ENCODE results near the gene XYLT2. TPM values are rescaled to one million over a fixed set of nuclear protein-coding genes. Genes with fewer than 3 reads are reported as not detected.

Gene XYLT2
- total RNA-seq, 4 donors from 2014 or later, result 23.5 to 41.3 (median 34.6) TPM

DNA sequence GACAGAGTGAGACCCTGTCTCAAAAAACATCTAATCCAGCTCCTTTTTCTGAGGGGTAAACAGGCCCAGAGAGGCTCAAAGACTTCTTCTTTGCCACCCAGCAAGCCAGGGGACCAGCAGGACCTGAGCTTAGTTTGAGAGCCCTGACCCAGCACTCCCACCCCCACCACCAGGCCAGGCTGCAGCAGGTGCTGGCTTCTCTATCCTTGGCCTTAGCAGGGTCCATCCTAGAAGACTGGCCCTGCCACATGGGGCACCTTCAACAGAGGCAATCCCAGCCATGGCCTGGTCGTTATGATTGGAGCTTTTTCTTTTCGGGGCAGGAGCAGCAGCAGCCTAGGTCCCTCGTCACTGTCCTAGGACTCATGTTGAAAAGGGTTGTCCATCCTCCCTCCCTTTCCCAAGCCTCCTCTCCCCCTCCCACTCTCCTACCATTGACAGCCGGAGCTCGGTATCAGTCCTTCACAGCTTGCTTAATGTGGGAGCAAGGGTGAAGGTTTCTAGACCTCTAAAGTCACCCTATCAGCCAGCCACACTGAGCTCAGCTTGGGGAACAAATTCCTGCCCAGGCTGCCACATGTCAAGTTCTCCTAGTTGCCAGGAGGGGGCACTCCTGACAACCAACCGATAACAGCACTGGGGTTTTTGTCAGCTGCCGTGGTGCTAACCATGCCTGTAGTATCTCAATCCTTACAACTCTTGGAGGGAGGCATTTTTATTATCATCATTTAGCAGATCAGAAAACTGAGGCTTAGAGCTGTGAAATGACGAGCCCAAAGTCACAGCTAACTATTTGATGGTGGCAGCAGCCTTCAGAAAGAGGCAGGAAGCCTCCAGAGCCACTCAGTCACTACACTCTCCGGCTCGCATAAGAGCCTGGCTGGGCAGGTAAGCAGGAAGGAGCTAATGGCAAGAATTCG is 15.9 kb downstream of the XYLT2 start:
- no peak overlapping the region for H3K4me3 ChIP-seq (ENCODE audit: low read depth, poor library complexity, severe bottlenecking)
- intact Hi-C loops (cut with DNase I; ENCODE audit: low total_unique reads), result loop anchor here (10.0 kb wide), 1 partner anchor 113 kb away; the partner anchor contains the start of gene RSAD1
- no peak for TF ChIP-seq POLR2A (IDR thresholded peaks at IDR 0.05)
- TF ChIP-seq CTCF (IDR thresholded peaks at IDR 0.05), result no peak
- 29 to 37% methylated on average over 11 of the region's 11 CpGs for WGBS, 2 donors
- peak in 1 of 2 donors; percentile 88 for DNase-seq (ENCODE audit: low spot score in 2 of 2)

- TF ChIP-seq POLR2A (IDR thresholded peaks at IDR 0.05) (no peak), CTCF (IDR thresholded peaks at IDR 0.05) (no peak)
- DNase-seq (ENCODE audit: low spot score in 2 of 2), result peak in 1 of 2 donors; percentile 48
- no peak overlapping the region for H3K4me3 ChIP-seq (ENCODE audit: low read depth, poor library complexity, severe bottlenecking)
- 69 to 73% methylated on average over 7 of the region's 7 CpGs for WGBS, 2 donors
- intact Hi-C loops (cut with DNase I; ENCODE audit: low total_unique reads), result loop anchor here (10.0 kb wide), 1 partner anchor 112 kb away; the partner anchor contains the start of gene RSAD1
Measured at GRCh38 chr17:50362661-50363060, 16.7 kb downstream of the XYLT2 start.

- intact Hi-C loops (cut with DNase I; ENCODE audit: low total_unique reads), result loop anchor here (10.0 kb wide), 1 partner anchor 111 kb away; the partner anchor contains the start of gene RSAD1
- DNase-seq (ENCODE audit: low spot score in 2 of 2), result peak in 1 of 2 donors; percentile 46
- no peak overlapping the region for H3K4me3 ChIP-seq (ENCODE audit: low read depth, poor library complexity, severe bottlenecking)
- WGBS, 2 donors, result 48 to 55% methylated on average over 8 of the region's 8 CpGs
- TF ChIP-seq CTCF (IDR thresholded peaks at IDR 0.05), result no peak
- TF ChIP-seq POLR2A (IDR thresholded peaks at IDR 0.05), result no peak
Measured at GRCh38 chr17:50363217-50364060, 17.5 kb downstream of the XYLT2 start.

DNA sequence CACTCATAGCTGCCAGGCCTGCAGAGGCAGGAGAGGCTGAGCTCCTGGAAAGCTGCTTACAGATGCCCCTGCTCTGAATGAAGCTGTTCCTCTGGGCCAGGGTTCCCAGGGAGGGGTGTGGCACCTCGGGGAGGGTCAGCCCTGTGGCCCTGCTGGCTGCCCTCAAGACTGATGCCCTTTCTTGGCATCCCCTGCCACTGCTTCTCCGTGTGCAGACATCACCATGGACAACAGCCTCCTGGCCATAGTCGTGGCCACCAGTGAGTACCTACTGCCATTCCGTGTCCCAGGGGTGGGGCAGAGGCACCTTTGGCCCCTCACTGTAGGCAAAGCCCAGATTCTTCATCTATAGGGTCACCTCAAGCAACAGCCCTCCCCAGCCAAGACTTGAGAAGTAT is 18.1 kb downstream of the XYLT2 start:
- WGBS, 2 donors, result 42 to 53% methylated on average over 4 of the region's 4 CpGs
- no peak for DNase-seq (ENCODE audit: low spot score in 2 of 2)
- no peak overlapping the region for H3K4me3 ChIP-seq (ENCODE audit: low read depth, poor library complexity, severe bottlenecking)
- intact Hi-C loops (cut with DNase I; ENCODE audit: low total_unique reads), result loop anchor here (10.0 kb wide), 1 partner anchor 111 kb away; the partner anchor contains the start of gene RSAD1
- TF ChIP-seq CTCF (IDR thresholded peaks at IDR 0.05) (no peak), POLR2A (IDR thresholded peaks at IDR 0.05) (no peak)

DNA sequence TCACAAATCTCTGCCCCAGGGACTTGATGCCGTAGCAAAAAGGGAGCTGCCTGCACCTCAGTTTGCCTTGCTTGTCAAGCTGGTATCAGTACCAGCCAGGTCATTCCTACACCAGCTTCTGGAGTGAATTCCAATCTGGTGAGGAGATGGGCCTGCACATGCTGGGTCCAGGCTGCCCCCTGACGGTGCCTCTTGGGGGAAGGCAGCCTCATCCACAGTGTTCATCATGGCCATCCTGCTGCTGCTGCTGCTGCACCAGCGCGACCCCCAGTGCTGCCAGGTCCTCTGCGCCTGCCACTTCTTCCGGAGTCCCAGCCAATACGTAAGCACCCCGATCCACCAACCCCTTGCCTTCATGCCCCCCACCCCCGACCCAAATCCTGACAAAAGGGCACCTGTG is 18.8 kb downstream of the XYLT2 start:
- intact Hi-C loops (cut with DNase I; ENCODE audit: low total_unique reads), result loop anchor here (10.0 kb wide), 1 partner anchor 110 kb away; the partner anchor contains the start of gene RSAD1
- WGBS, 2 donors, result 74 to 84% methylated on average over 8 to 9 of the region's 9 CpGs
- no peak for DNase-seq (ENCODE audit: low spot score in 2 of 2)
- H3K4me3 ChIP-seq (ENCODE audit: low read depth, poor library complexity, severe bottlenecking), result no peak overlapping the region
- TF ChIP-seq CTCF (IDR thresholded peaks at IDR 0.05) (no peak), POLR2A (IDR thresholded peaks at IDR 0.05) (no peak)
